Thyroid gland (tissue), 4 donors: ENCODE results near the gene MPHOSPH6.

ENCODE experiments used
- CTCF ChIP-seq, 6 experiments: fragments of 200-600 bp in 3 of 6; fragments of 450-650 bp in 3 of 6; sonication (generic) in 3 of 6; IDR thresholded peaks; one replicate each; pipeline ENCODE4 v1.5.1; 2016 to 2019; ENCODE audit warnings: antibody characterized with exemption in 6 of 6, mild to moderate bottlenecking in 2 of 6, inconsistent platforms in 1 of 6, moderate library complexity in 1 of 6
- POLR2A ChIP-seq, 2 donors: fragments of 450-650 bp; IDR thresholded peaks; one replicate each; pipeline ENCODE4 v1.6.1; 2017; ENCODE audit warnings: antibody characterized with exemption in 2 of 2, mild to moderate bottlenecking in 2 of 2, moderate library complexity in 1 of 2

GRCh38 chr16:82185012-82185411 lies 15.0 kb upstream of the MPHOSPH6 start:
- no peak for TF ChIP-seq CTCF (IDR thresholded peaks at IDR 0.05)
- TF ChIP-seq POLR2A (IDR thresholded peaks at IDR 0.05), result no peak
